GM18909 (cell line): Measurements from ENCODE around the gene MEPCE.
"Not testable (repeated sequence)": the region's sequence is repeated elsewhere in the genome, so short reads cannot be mapped to it uniquely, and the experiment has no call there.

ENCODE experiments used
- ATAC-seq: cut with Tn5 transposase; IDR thresholded peaks from one replicate; pipeline ENCODE4 v1.9.1; 2021; ENCODE audit warnings: mild to moderate bottlenecking; ENCODE audit not compliant: unreplicated experiment, poor library complexity

MEPCE gene

GRCh38 chr7:100432621-100433275 is 3.1 kb downstream of the MEPCE start:
- no peak for ATAC-seq

GRCh38 chr7:100433276-100433591 is 3.6 kb downstream of the MEPCE start:
- ATAC-seq, result no peak

- no peak for ATAC-seq
Observed at GRCh38 chr7:100433592-100434296, 4.1 kb downstream of the MEPCE start.

GRCh38 chr7:100434297-100435144 is 4.9 kb downstream of the MEPCE start:
- no peak for ATAC-seq

GRCh38 chr7:100435401-100436304 is 6.0 kb downstream of the MEPCE start:
- peak; percentile 26 for ATAC-seq

- no peak for ATAC-seq
Observed at GRCh38 chr7:100437150-100438100, 7.8 kb downstream of the MEPCE start.

GRCh38 chr7:100438172-100438571 is 8.5 kb downstream of the MEPCE start:
- no peak for ATAC-seq

GRCh38 chr7:100438731-100439130 is 9.1 kb downstream of the MEPCE start:
- ATAC-seq, result not testable (repeated sequence)

GRCh38 chr7:100439244-100439643 is 9.6 kb downstream of the MEPCE start:
- not testable (repeated sequence) for ATAC-seq

GRCh38 chr7:100441641-100442535 is 12.3 kb downstream of the MEPCE start:
- ATAC-seq, result no peak

GRCh38 chr7:100443096-100443840 is 13.6 kb downstream of the MEPCE start:
- no peak for ATAC-seq

GRCh38 chr7:100444311-100445278 is 15.0 kb downstream of the MEPCE start:
- no peak for ATAC-seq

GRCh38 chr7:100446040-100446439 is 16.4 kb downstream of the MEPCE start:
- ATAC-seq, result no peak

- not testable (repeated sequence) for ATAC-seq
Observed at GRCh38 chr7:100447363-100447762, 17.7 kb downstream of the MEPCE start.

GRCh38 chr7:100449190-100449795 is 19.7 kb downstream of the MEPCE start:
- ATAC-seq, result no peak

GRCh38 chr7:100452513-100452912 is 22.9 kb downstream of the MEPCE start:
- no peak for ATAC-seq
